NCI-H2081 (cell line): ENCODE results near the gene GYS1.
"Not testable (repeated sequence)": the region's sequence is repeated elsewhere in the genome, so short reads cannot be mapped to it uniquely, and the experiment has no call there.

Experiments
- DNase-seq, 2 experiments: peaks; one replicate each; lab custom pipeline; 2025; lab: John Stamatoyannopoulos, UW

Gene GYS1

GRCh38 chr19:48993175-48994034, at the start of gene GYS1, which contains the start of gene RUVBL2:
GYS1 (minus strand) TSS chr19:48993309; CDS start chr19:48993112, 197 bp downstream.
RUVBL2 (plus strand) TSS chr19:48993887; CDS start chr19:48993912, 25 bp downstream.
- peak; percentile 98 to 99 for DNase-seq

GRCh38 chr19:49042666-49043065, 49.6 kb upstream of the GYS1 start:
- not testable (repeated sequence) for DNase-seq

- DNase-seq = no peak
Observed at GRCh38 chr19:49042177-49042576, 49.1 kb upstream of the GYS1 start.

- not testable (repeated sequence) for DNase-seq
Observed at GRCh38 chr19:49039736-49040135, 46.6 kb upstream of the GYS1 start.

GRCh38 chr19:49038557-49039276, 45.6 kb upstream of the GYS1 start:
- not testable (repeated sequence) for DNase-seq

GRCh38 chr19:49038111-49038510, 45.0 kb upstream of the GYS1 start:
- not testable (repeated sequence) for DNase-seq

- DNase-seq = not testable (repeated sequence)
Observed at GRCh38 chr19:49036815-49037214, 43.7 kb upstream of the GYS1 start, which contains the start of gene CGB1. CGB1 (minus strand) TSS chr19:49036895; CDS start chr19:49036711, 184 bp downstream.

- peak in 1 of 2 experiments; percentile 54 for DNase-seq
Observed at GRCh38 chr19:49031642-49032301, 38.7 kb upstream of the GYS1 start, which contains the start of gene CGB2. CGB2 (plus strand) TSS chr19:49031890; CDS start chr19:49032096, 206 bp downstream.

- not testable (repeated sequence) for DNase-seq
Observed at GRCh38 chr19:49030323-49030722, 37.2 kb upstream of the GYS1 start.

- DNase-seq = not testable (repeated sequence)
Observed at GRCh38 chr19:49029749-49030148, 36.6 kb upstream of the GYS1 start.

- not testable (repeated sequence) for DNase-seq
Observed at GRCh38 chr19:49028686-49029085, 35.6 kb upstream of the GYS1 start.

- DNase-seq = not testable (repeated sequence)
Observed at GRCh38 chr19:49025599-49025998, 32.5 kb upstream of the GYS1 start.

GRCh38 chr19:49025088-49025487, 32.0 kb upstream of the GYS1 start:
- DNase-seq = not testable (repeated sequence)

GRCh38 chr19:49024233-49024632, 31.1 kb upstream of the GYS1 start, which contains the start of gene CGB3:
CGB3 (minus strand) TSS chr19:49024333; CDS start chr19:49023971, 362 bp downstream.
- DNase-seq = not testable (repeated sequence)

GRCh38 chr19:49022116-49022515, 29.0 kb upstream of the GYS1 start:
- DNase-seq = no peak

GRCh38 chr19:49020931-49021895, 28.1 kb upstream of the GYS1 start:
- no peak for DNase-seq

- DNase-seq = no peak
Observed at GRCh38 chr19:49020342-49020741, 27.2 kb upstream of the GYS1 start.

- DNase-seq = peak in 1 of 2 experiments; percentile 6
Observed at GRCh38 chr19:49019242-49019932, 26.3 kb upstream of the GYS1 start.

- DNase-seq = not testable (repeated sequence)
Observed at GRCh38 chr19:49018388-49019241, 25.5 kb upstream of the GYS1 start.
